Keratinocyte (primary cell): ENCODE measurements around the gene SUMO1. TPM values are rescaled to one million over a fixed set of nuclear protein-coding genes. Genes with fewer than 3 reads are reported as not detected.

ENCODE experiments used
- DNase-seq: peaks from one replicate; pipeline ENCODE4 v3.0.0-alpha.2; 2011; ENCODE audit warnings: low read depth, missing footprints, low spot score
- FAIRE-seq: peaks from 2 replicates; lab custom pipeline; 2011; peaks lifted over from hg19 to GRCh38; lab: Jason Lieb, UNC
- H2AFZ ChIP-seq: 2 replicates; pipeline ENCODE4 v1.6.0; 2012; ENCODE audit warnings: low read length, control low read depth, inconsistent platforms; ENCODE audit not compliant: control insufficient read depth
- H3K27ac ChIP-seq: 2 replicates; pipeline ENCODE4 v1.5.1; 2011; ENCODE audit warnings: low read length; ENCODE audit not compliant: control insufficient read depth, insufficient read depth
- H3K27me3 ChIP-seq: 3 replicates; pipeline ENCODE4 v1.6.0; 2011; ENCODE audit warnings: low read length; ENCODE audit not compliant: control insufficient read depth, insufficient read depth; ENCODE audit errors: extremely low read depth
- H3K36me3 ChIP-seq, 2 experiments: 2 replicates in 1 of 2; 3 replicates in 1 of 2; pipeline ENCODE4 v1.5.1; 2011; ENCODE audit warnings: low read length in 2 of 2, mild to moderate bottlenecking in 1 of 2; ENCODE audit not compliant: control insufficient read depth in 2 of 2, insufficient read depth in 2 of 2; ENCODE audit errors: extremely low read depth in 1 of 2
- H3K4me1 ChIP-seq: 3 replicates; pipeline ENCODE4 v1.5.1; 2011; ENCODE audit warnings: low read length; ENCODE audit not compliant: control insufficient read depth, insufficient read depth; ENCODE audit errors: extremely low read depth
- H3K4me2 ChIP-seq: 3 replicates; pipeline ENCODE4 v1.6.0; 2011; ENCODE audit warnings: low read depth, low read length; ENCODE audit not compliant: control insufficient read depth, insufficient read depth; ENCODE audit errors: extremely low read depth
- H3K4me3 ChIP-seq, 3 experiments: fragments of 200-600 bp in 1 of 3; sonication (generic) in 1 of 3; 2 replicates in 2 of 3; 3 replicates in 1 of 3; pipeline ENCODE4 v1.5.1; 2011 to 2016; ENCODE audit warnings: low read length in 3 of 3, mild to moderate bottlenecking in 3 of 3, control low read depth in 2 of 3, inconsistent platforms in 1 of 3, low read depth in 1 of 3, mixed read lengths in 1 of 3, mixed run types in 1 of 3, moderate library complexity in 1 of 3; ENCODE audit not compliant: control insufficient read depth in 2 of 3, insufficient read depth in 2 of 3; ENCODE audit errors: extremely low read depth in 1 of 3
- H3K79me2 ChIP-seq: 2 replicates; pipeline ENCODE4 v1.6.0; 2012; ENCODE audit warnings: low read length; ENCODE audit not compliant: control insufficient read depth, insufficient read depth
- H3K9ac ChIP-seq: 3 replicates; pipeline ENCODE4 v1.6.0; 2011; ENCODE audit warnings: low read length; ENCODE audit not compliant: control insufficient read depth, insufficient read depth; ENCODE audit errors: extremely low read depth
- H3K9me1 ChIP-seq: 3 replicates; pipeline ENCODE4 v1.6.0; 2011; ENCODE audit warnings: low read length; ENCODE audit not compliant: control insufficient read depth, insufficient read depth; ENCODE audit errors: extremely low read depth
- H3K9me3 ChIP-seq: 2 replicates; pipeline ENCODE4 v1.5.1; 2012; ENCODE audit warnings: low read depth, low read length; ENCODE audit not compliant: control insufficient read depth
- H4K20me1 ChIP-seq: 3 replicates; pipeline ENCODE4 v1.6.0; 2011; ENCODE audit warnings: low read length; ENCODE audit not compliant: control insufficient read depth, insufficient read depth; ENCODE audit errors: extremely low read depth
- CTCF ChIP-seq, 3 experiments: IDR thresholded peaks in 1 of 3; conservative IDR thresholded peaks in 1 of 3; optimal IDR thresholded peaks in 1 of 3; 2 replicates in 2 of 3; 3 replicates in 1 of 3; pipeline versions ENCODE3 to v1.5.1; 2011; ENCODE audit warnings: low read length in 3 of 3, mild to moderate bottlenecking in 3 of 3, moderate library complexity in 2 of 3, control low read depth in 1 of 3, inconsistent platforms in 1 of 3; ENCODE audit not compliant: insufficient read depth in 2 of 3; ENCODE audit errors: extremely low read depth in 1 of 3
- EZH2 ChIP-seq: IDR thresholded peaks from one replicate; pipeline ENCODE4 v1.6.1; 2012; ENCODE audit warnings: inconsistent platforms, mild to moderate bottlenecking, low read length, moderate library complexity
- dilution Hi-C: fragments of 300-500 bp; cut with MboI; formaldehyde crosslinking; loops from one replicate; pipeline ENCODE4 v1.7.0; 2020; ENCODE audit warnings: low sequenced_read_pairs; ENCODE audit not compliant: extremely low pct_ligation_motif_present
- polyA plus RNA-seq, 5 experiments: library from polyadenylated mRNA; depleted of rRNA in 3 of 5; stranded (reverse) in 3 of 5; stranded (forward) in 1 of 5; unstranded in 1 of 5; fragments of >200 nt; gene quantifications; 1 replicate in 1 of 5; 2 replicates in 3 of 5; 3 replicates in 1 of 5; pipeline versions ENCODE4 v1.2.1 to v1.2.3, GENCODE V29; 2011 to 2012; ENCODE audit warnings: missing spikeins in 2 of 5, low read depth in 1 of 5, low replicate concordance in 1 of 5

SUMO1 gene
- polyA plus RNA-seq, 1 donor (not counting 4 experiments of a cell fraction or from before 2014, with no cell fraction given), result 179 TPM

DNA sequence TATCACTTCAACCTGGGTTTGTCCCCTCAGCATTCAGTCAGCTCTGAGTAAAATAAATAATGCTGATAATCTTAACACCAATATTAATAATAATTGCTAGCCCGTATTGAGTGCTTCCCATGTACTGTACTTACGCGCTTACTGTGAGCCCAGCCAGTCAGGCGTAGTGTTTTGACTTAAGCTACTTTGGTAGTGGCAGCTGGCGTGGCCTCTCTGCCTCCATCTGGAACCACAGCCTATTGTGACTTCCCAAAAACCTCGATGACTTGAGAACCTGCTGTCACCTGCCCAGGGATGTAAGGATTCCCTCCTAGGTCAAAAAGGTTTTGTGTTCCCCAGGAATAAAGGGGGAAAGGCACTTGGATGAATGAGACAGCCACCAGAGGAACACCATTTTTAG, 53.2 kb downstream of the SUMO1 start:
- Histone ChIP-seq H3K4me2 (no peak overlapping the region), H4K20me1 (no peaks in the 10 kb centered on the region), H3K36me3 (no peaks in the 10 kb centered on the region), H3K27ac (no peak overlapping the region), H3K9ac (no peak overlapping the region), H2AFZ (no peak overlapping the region), H3K9me1 (no peaks in the 10 kb centered on the region), H3K4me3 (no peak overlapping the region), H3K9me3 (no peaks in the 10 kb centered on the region), H3K27me3 (no peaks in the 10 kb centered on the region), H3K79me2 (no peaks in the 10 kb centered on the region), H3K4me1 (peaks cover 11% of the 10 kb centered on the region)
- dilution Hi-C loops, result no loop called here
- no peak for DNase-seq
- no peak for FAIRE-seq
- no peak for TF ChIP-seq CTCF (optimal IDR thresholded peaks at IDR 0.05 in 1 of 3, IDR thresholded peaks at IDR 0.05 in 1 of 3, conservative IDR thresholded peaks at IDR 0.05 in 1 of 3; ENCODE audit: extremely low read depth in 1 of 3, insufficient read depth in 2 of 3, low read length in 3 of 3)
- TF ChIP-seq EZH2, result no peak

- no peak for DNase-seq
- dilution Hi-C loops, result no loop called here
- no peak overlapping the region for H3K4me2 ChIP-seq
- H3K79me2 ChIP-seq, result no peaks in the 10 kb centered on the region
- no peaks in the 10 kb centered on the region for H3K9me1 ChIP-seq
- H3K27me3 ChIP-seq, result no peaks in the 10 kb centered on the region
- peaks cover 11% of the 10 kb centered on the region for H3K4me1 ChIP-seq
- H3K27ac ChIP-seq, result no peak overlapping the region
- no peaks in the 10 kb centered on the region for H3K9me3 ChIP-seq
- H4K20me1 ChIP-seq, result no peaks in the 10 kb centered on the region
- no peak for FAIRE-seq
- H3K4me3 ChIP-seq, result no peak overlapping the region
- no peak overlapping the region for H2AFZ ChIP-seq
- no peak overlapping the region for H3K9ac ChIP-seq
- no peak for TF ChIP-seq CTCF (optimal IDR thresholded peaks at IDR 0.05 in 1 of 3, IDR thresholded peaks at IDR 0.05 in 1 of 3, conservative IDR thresholded peaks at IDR 0.05 in 1 of 3; ENCODE audit: extremely low read depth in 1 of 3, insufficient read depth in 2 of 3, low read length in 3 of 3)
- no peaks in the 10 kb centered on the region for H3K36me3 ChIP-seq
Observed at GRCh38 chr2:202184557-202184956, 53.8 kb downstream of the SUMO1 start.
